H1 (cell line): ENCODE measurements around the gene TLR8. TPM values are rescaled to one million over a fixed set of nuclear protein-coding genes. Genes with fewer than 3 reads are reported as not detected.

ENCODE experiments used
- RFX5 ChIP-seq: IDR thresholded peaks from 2 replicates; pipeline ENCODE4 v1.6.1; 2011; ENCODE audit warnings: low read depth, low read length, improper control_type of control experiment, borderline replicate concordance
- SIN3A ChIP-seq, 2 experiments: IDR thresholded peaks in 1 of 2; conservative IDR thresholded peaks in 1 of 2; 2 replicates each; pipeline ENCODE4 v1.6.1; 2011 to 2012; ENCODE audit warnings: low read length in 2 of 2, improper control_type of control experiment in 1 of 2, low read depth in 1 of 2, mild to moderate bottlenecking in 1 of 2
- SRF ChIP-seq: IDR thresholded peaks from 2 replicates; pipeline ENCODE4 v1.6.1; 2011; ENCODE audit warnings: mild to moderate bottlenecking, low read depth, low read length, moderate library complexity
- polyA plus RNA-seq, 7 experiments: library from polyadenylated mRNA; depleted of rRNA in 3 of 7; stranded (reverse) in 5 of 7; unstranded in 2 of 7; fragments of >200 nt in 5 of 7; fragments of 200-250 nt in 2 of 7; gene quantifications; 1 replicate in 5 of 7; 2 replicates in 1 of 7; 4 replicates in 1 of 7; pipeline versions ENCODE4 v1.2.1 to v1.2.3, GENCODE V29; 2011 to 2013; ENCODE audit warnings: missing spikeins in 2 of 7, mixed read lengths in 2 of 7
- total RNA-seq: library from RNA; stranded (reverse); fragmentation: NEBNext Ultra II Directional; extraction: Animal tissue kit (Norgen Biotek cat#: 25700); gene quantifications from 2 replicates; pipeline ENCODE4 v1.2.1, GENCODE V29; 2021
- TF ChIP-seq, protein P1 (sequence below): IDR thresholded peaks from 2 replicates; pipeline ENCODE4 v1.6.1; 2012; ENCODE audit warnings: inconsistent platforms

Gene TLR8
- total and polyA plus RNA-seq, 2 of the 8 experiments (the other 6 are each of a cell fraction or from before 2014, with no cell fraction given): not detected

DNA sequence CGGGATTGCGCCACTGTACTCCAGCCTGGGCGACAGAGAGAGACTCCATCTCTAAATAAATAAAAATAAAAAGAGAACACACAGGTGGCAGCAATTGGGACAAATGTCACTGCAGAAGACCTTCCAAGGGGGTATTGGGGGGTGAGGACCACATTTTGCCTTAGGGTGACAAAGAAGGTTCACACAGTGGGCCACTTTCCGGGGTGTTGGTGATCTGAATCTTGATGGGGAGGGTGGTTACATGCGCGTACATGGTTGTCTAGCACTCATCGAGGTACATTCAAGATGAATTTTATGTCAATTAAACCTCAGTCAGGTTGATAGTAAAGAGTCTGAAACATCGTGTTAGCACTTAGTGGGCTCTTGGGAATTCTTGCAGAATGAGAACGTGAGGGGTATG lies 48.0 kb downstream of the TLR8 start (continued):
- no peak for TF ChIP-seq SIN3A (conservative IDR thresholded peaks at IDR 0.05 in 1 of 2, IDR thresholded peaks at IDR 0.05 in 1 of 2; ENCODE audit: low read depth in 1 of 2, low read length in 2 of 2)
- TF ChIP-seq RFX5: no peak
- TF ChIP-seq, protein P1, sequence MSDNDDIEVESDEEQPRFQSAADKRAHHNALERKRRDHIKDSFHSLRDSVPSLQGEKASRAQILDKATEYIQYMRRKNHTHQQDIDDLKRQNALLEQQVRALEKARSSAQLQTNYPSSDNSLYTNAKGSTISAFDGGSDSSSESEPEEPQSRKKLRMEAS: no peak
- TF ChIP-seq SRF: no peak
